ENCODE results near the gene RPL3. TPM values are rescaled to one million over a fixed set of nuclear protein-coding genes. Genes with fewer than 3 reads are reported as not detected.

Gene RPL3
- total RNA-seq, 1 experiment from 2014 or later = 2,830 TPM

DNA sequence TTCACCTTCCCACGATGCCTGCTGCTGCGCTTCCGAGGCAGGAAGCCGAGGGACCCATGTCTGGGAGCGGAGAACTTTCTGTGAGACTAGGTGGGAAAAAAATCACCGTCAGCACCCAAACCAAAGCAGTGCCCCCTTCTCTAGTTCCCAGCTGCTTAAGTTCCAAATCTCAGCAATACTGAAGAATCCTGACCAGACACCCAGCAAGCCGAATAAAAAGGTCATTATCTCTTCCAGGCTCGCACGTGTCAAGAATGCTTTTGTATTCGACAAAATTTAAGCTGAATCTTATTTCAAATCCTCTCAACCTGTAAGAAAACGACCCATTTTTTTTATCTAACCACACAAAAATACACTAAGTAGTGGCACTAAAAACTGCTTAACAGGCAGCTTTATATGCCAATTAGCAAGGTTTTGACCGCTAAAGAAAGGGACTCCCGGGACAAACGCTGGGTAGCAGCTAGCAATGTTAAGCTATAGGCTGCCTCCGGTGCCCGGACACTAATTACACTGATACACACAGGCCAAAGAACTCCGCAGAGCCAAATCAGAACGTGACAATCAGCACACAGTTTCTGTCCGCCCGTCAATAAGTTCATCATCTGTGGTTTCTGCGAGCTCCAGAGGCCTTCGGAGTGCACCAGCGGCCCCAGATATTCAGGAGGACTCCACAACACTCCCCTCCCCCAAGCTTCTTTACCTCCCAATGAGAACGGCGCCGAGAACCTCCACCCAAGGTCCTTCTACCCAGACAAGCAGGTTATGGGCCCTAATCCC, 728 bp downstream of the RPL3 start:
- peaks cover 6% of the 10 kb centered on the region for H3K23me2 ChIP-seq (ENCODE audit: insufficient read length, low read depth, low read length, poor library complexity, severe bottlenecking)
- H3K23ac ChIP-seq (ENCODE audit: insufficient read length, low read depth, low read length) = no peak overlapping the region
- peaks cover 8% of the 10 kb centered on the region for H4K20me1 ChIP-seq (ENCODE audit: control insufficient read depth, insufficient read depth, insufficient read length)
- H3K4me1 ChIP-seq (ENCODE audit: insufficient read depth, low read length) = no peaks in the 10 kb centered on the region
- Mint-ChIP-seq H3K4me1 (peaks cover 36 to 44% of the 10 kb centered on the region in 2 experiments), H3K36me3 (ENCODE audit: insufficient read depth in 1 of 3, low read depth in 3 of 3) (peaks cover 58% of the 10 kb centered on the region in 3 experiments), H3K27ac (peak overlapping the region; percentile 100), H3K9me3 (no peaks in the 10 kb centered on the region; a peak in 2 of 5 replicates), H3K4me3 (peak overlapping the region; percentile 99 to 100), H3K27me3 (ENCODE audit: low read depth) (peaks cover 7% of the 10 kb centered on the region)
- H3K9ac ChIP-seq (ENCODE audit: extremely low read depth, insufficient read length, low read length) = peak overlapping the region; percentile 97
- no peak overlapping the region for H2BK120ac ChIP-seq (ENCODE audit: low read depth, low read length, poor library complexity, severe bottlenecking)
- H3K18ac ChIP-seq (ENCODE audit: insufficient read length, low read depth, low read length) = peak overlapping the region; percentile 96
- peak overlapping the region; percentile 96 for H3K4me2 ChIP-seq (ENCODE audit: insufficient read depth, insufficient read length, low read length)
- H3K79me2 ChIP-seq (ENCODE audit: insufficient read depth, low read length) = peaks cover 21% of the 10 kb centered on the region
- WGBS (ENCODE audit: extremely low coverage, insufficient read length, low lambda C conversion rate) = no CpG with 5 or more reads among the region's 26 CpGs
- TF ChIP-seq, protein P1, sequence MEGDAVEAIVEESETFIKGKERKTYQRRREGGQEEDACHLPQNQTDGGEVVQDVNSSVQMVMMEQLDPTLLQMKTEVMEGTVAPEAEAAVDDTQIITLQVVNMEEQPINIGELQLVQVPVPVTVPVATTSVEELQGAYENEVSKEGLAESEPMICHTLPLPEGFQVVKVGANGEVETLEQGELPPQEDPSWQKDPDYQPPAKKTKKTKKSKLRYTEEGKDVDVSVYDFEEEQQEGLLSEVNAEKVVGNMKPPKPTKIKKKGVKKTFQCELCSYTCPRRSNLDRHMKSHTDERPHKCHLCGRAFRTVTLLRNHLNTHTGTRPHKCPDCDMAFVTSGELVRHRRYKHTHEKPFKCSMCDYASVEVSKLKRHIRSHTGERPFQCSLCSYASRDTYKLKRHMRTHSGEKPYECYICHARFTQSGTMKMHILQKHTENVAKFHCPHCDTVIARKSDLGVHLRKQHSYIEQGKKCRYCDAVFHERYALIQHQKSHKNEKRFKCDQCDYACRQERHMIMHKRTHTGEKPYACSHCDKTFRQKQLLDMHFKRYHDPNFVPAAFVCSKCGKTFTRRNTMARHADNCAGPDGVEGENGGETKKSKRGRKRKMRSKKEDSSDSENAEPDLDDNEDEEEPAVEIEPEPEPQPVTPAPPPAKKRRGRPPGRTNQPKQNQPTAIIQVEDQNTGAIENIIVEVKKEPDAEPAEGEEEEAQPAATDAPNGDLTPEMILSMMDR (conservative IDR thresholded peaks at IDR 0.05) = no peak
- H2BK20ac ChIP-seq (ENCODE audit: low read depth, low read length, poor library complexity, severe bottlenecking) = no peak overlapping the region
- H3K27ac ChIP-seq (ENCODE audit: insufficient read length, low read depth, low read length) = peak overlapping the region; percentile 62
- peak overlapping the region; percentile 64 for H4K91ac ChIP-seq (ENCODE audit: insufficient read length, low read depth, low read length)
- no peak overlapping the region for H2AK5ac ChIP-seq (ENCODE audit: insufficient read length, low read length)
- H3K14ac ChIP-seq (ENCODE audit: insufficient read depth, low read length) = peak overlapping the region; percentile 93
- peak overlapping the region; percentile 23 for H3K56ac ChIP-seq (ENCODE audit: insufficient read length, low read depth, low read length)
- H3T11ph ChIP-seq (ENCODE audit: low read length) = no peak overlapping the region
- H2AFZ ChIP-seq (ENCODE audit: low read length) = no peak overlapping the region
- H3K27me3 ChIP-seq (ENCODE audit: insufficient read depth, low read length) = no peaks in the 10 kb centered on the region
- H4K5ac ChIP-seq (ENCODE audit: insufficient read length, low read depth, low read length) = no peak overlapping the region
- H2BK12ac ChIP-seq (ENCODE audit: insufficient read length, low read depth, low read length) = no peak overlapping the region
- peak overlapping the region; percentile 36 for H2BK5ac ChIP-seq (ENCODE audit: insufficient read length, low read length)
- peaks cover 4% of the 10 kb centered on the region for H3K79me1 ChIP-seq (ENCODE audit: insufficient read depth, low read depth, low read length, poor library complexity, severe bottlenecking)
- no peak for DNase-seq
- H3K9me3 ChIP-seq (ENCODE audit: control insufficient read depth, low read depth, low read length) = no peaks in the 10 kb centered on the region
- H2BK15ac ChIP-seq (ENCODE audit: low read depth, low read length) = no peak overlapping the region
- H4K8ac ChIP-seq (replicated peaks; ENCODE audit: insufficient read length, low read depth, low read length) = no peak overlapping the region
- peak overlapping the region; percentile 64; the same call in 1 of the 2 replicates for H3K4ac ChIP-seq (ENCODE audit: low read depth, low read length)
